ENCODE measurements around the gene MTHFD1L.

MTHFD1L gene

DNA sequence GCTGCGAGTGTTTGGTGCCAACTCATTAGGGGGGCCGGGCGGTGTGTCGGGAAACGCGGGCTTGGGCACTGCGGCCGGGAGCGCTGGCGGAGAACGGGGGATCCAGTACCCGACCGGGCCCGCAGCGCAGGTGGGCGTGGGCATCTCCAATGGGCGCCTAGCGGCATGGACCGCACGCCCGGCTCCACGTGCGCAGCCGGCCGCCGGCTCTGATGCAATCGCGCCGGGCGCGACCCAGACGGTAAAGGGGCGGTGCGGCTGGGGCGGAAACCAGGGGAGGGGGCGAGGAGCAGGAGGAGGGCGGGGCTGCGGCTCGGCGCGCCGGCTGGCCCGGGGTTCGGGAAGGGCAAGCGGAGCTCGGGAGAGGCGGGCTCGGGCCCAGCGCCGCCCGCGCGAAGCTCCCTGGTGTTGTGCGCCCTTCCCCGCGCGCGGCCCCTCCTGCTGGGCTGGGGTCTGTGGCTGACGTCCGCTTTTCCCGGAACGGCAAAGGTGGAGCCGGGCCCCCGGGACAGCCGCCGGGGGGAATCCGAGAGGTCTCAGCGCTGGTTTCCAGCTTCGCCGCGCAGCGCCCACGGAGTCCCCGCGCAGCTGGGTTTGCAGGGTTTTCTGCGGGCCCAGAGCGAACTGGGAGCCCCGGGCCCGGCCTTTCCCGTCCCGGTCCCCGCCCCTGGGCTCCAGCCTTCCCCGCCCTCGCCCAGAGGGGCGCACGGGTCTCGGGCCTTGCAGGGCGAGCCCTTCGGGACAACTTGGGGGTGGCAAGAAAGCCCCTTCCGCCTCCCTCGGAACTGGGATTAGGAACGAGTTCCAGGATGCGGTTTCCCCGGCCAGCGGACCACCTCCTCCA lies 867 bp downstream of the MTHFD1L start:
- DNase-seq, result peak in 1 of 2 experiments; percentile 14

DNA sequence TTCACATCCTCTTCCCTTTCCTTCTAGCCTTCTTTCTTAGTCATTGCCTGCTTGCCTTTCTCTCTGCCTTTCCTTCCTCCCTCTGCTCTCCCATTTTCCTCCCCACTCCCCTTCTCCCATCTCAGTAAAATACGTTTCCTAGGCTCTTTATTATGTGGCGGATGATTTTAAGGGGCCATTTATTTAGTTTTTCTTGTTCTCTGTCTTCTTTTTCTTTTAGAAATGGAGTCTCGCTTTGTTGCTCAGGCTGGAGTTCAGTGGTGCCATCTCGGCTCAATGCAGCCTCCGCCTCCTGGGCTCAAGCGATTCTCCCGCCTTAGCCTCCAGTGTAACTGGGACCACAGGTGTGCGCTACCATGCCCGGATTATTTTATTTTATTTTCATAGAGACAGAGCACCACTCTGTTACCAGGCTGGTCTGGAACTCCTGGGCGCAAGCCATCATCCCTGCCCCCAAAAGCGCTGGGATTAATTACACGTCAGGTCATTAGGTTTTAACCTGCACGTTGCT lies 1.5 kb downstream of the MTHFD1L start:
- DNase-seq, result no peak

DNA sequence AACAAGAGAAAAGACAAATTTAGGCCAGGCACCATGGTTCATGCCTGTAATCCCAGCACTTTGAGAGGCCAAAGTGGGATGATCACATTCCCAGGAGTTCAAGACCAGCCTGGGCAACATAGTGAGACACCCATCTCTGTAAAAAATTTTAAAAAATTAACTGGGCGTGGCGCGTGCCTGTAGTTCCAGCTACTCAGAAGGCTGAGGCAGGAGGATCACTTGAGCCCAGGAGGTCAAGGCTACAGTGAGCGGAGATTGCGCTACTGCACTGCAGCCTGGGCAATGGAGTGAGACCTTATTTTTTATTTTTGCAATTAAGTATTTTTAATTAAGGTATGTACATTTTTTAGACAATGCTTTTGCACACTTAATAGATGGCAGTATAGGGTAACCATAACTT lies 3.3 kb downstream of the MTHFD1L start:
- no peak for DNase-seq

DNA sequence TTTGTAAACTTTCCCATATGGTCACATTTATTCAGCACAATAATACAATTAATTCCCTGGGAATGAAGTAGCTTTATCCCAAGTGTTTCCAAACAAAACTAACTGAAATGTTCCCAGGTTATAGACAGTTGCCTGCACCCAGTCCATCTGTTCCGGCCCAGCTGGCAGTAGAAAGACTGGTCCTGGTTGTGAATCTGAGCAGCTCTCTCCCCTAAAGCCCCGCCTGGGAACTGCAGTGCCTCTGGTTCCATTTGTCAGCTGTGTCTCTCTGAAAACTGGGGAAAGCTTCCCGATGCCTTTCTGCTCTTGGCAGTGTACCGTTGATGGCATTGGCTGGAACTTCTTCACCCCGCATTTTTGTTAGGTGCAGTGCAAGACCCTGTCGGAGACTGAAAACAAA lies 8.7 kb downstream of the MTHFD1L start:
- no peak for DNase-seq

DNA sequence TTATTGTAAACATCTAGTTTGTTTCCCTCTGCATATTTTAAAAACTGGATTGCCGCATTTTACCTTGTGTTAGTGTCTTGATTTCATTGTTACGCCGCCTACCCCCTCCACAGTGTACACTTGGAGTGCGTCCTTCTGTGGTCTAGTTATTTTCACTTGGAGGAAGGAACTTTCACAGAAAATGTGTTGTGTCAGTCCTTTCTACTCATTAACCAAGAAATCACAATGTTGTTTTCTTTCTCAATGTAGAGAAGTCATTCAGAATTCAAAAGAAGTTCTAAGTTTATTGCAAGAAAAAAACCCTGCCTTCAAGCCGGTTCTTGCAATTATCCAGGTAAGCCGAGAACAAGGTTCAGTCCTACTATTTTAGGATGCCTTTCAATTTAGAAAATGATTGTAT lies 10.3 kb downstream of the MTHFD1L start:
- no peak for DNase-seq

DNA sequence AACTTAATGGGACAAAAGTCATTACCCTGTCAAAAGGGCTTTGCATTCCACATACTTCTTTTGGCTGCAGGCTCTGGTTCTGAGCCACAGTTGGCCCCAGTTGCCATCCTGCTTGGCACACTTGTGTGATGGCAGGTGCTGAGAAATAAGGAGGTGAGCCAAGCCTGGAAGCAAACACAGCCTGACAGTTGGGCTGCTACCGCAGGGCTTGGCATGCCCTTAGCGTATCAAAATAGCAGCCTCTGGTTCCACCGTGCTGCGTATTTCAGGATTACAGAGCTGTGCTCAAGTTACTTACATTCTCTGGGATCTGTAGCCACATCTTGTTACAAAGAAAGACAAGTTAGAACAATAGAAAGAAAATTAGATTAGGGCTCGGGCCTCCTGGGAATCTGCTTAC lies 11.1 kb downstream of the MTHFD1L start:
- DNase-seq, result no peak

DNA sequence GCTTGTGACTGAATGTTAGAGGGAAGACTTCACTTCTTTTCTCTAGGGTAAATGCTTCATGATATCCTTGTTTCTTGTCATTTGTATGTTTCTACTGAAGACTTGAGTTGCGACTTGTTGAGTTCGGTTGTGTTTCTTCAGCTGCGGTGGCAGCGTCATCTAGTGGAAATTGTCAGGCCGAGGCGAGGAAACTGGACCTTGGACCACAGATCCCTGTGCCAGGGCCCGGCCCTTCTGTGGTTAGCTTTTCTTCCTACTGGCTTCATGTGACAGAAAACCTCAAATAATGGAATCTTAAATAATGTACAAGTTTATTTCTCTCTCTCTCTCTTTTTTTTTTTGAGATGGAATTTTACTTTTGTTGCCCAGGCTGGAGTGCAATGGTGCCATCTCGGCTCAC lies 12.4 kb downstream of the MTHFD1L start:
- no peak for DNase-seq

DNA sequence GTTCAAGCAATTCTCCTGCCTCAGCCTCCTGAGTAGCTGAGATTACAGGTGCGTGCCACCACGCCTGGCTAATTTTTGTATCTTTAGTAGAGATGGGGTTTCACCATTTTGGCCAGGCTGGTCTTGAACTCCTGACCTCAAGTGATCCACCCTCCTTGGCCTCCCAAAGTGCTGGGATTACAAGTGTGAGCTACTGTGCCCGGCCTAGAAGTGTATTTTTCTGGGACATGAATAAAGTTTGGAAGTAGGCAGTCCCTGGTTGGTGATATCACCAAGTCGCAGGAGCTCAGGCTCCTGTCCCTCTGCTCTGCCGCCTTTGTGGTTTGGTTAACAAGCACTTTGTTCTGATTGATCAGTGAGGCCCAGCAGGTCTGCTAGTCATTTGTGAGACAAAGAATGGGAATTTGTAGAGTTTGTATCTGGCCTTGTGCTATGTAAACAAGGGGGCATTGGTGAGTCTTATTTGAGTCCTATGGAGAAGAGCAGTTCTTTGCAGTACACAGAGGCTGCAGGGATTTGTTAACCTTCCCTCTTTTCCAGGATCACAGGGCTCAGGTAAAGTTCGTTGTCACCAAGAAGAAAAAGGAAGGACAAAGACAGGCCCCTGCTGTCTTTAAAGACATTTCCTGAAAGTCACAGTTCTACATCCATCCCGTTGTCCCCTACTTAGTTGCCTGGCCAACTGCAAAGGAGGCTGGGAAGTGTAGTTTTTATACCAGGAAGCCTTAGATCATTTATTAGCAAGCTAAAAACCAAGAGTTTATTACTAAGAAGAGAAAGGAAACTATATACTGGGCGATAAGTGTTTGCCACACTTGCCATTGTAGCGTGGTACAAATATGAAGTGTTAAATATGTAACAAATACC lies 13.1 kb downstream of the MTHFD1L start:
- DNase-seq, result no peak

DNA sequence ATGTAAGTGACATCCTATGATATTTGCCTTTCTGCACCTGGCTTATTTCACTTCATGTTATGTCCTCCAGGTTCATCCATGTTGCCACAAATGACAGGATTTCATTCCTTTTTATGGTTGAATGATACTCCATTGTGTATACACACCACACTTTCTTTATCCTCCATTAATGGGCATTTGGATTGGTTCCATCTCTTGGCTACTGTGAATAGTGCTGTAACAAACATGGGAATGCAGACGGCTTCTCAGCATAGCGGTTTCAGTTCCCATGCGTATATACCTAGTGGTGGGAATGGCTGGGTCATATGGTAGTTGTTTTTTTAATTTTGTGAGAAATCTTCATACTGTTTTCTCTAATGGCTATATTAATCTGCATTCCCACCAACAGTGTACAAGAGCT lies 14.8 kb downstream of the MTHFD1L start:
- DNase-seq, result no peak

DNA sequence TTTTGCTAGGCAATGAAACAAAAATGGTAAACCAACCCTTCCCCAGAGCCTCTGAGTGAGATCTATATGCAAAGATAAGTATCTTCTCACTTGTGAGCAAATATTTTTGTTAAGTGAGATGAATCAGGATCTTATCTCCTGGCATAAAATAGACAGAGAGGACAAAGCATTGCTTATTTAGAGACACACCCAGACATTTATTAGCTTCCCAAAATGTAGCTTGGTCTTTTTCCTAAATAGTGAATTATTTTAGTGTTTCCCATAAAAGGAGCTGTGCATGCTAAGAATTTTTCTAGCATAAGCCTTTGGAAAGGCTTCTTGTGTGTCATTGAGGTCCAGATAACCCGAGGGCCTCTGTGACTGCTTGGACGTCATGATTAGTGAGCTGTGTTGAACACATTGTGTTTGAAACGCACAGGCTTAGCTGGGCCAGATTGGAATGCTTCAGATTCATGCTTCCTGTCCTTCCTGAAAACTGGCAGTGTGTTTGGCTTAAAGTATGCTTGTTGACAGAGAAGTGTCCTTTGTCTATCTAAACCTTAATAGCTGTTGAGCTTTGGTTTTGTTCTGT lies 16.5 kb downstream of the MTHFD1L start:
- no peak for DNase-seq

DNA sequence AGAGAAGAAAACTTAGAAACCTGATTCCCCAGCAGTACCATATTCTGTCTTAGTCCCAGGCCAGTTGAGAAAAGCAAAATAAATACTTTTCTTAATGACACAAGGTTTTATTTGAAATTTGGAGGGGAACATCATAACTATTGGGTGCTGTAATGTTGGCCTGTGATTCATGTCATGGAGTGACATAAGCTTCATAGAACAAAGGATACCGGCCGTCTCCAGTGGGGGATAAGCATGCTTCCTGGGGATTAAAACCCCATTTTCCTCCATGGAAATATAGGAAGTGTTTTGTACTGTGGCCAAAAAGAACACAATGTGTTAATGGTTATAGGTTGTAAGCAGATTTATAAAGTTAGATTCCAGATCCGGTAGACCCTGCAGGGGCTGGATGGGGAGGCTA lies 18.0 kb downstream of the MTHFD1L start:
- no peak for DNase-seq

DNA sequence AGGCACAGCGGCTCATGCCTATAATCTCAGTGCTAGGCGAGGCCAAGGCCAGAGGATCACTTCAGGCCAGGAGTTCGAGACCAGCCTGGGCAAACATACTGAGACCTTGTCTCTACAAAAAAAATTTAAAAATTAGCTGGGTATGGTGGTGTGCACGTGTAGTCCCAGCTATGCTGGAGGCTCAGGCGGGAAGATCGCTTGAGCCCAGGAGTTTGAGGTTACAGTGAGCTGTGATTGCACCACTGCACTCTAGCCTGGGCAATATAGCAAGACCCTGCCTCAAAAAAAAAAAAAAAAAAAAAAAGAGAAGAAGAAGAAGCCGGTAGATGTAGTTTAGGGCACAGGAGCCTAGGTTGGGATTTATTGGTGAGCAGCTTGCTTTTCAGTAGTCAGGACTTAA lies 20.7 kb downstream of the MTHFD1L start:
- no peak for DNase-seq

DNA sequence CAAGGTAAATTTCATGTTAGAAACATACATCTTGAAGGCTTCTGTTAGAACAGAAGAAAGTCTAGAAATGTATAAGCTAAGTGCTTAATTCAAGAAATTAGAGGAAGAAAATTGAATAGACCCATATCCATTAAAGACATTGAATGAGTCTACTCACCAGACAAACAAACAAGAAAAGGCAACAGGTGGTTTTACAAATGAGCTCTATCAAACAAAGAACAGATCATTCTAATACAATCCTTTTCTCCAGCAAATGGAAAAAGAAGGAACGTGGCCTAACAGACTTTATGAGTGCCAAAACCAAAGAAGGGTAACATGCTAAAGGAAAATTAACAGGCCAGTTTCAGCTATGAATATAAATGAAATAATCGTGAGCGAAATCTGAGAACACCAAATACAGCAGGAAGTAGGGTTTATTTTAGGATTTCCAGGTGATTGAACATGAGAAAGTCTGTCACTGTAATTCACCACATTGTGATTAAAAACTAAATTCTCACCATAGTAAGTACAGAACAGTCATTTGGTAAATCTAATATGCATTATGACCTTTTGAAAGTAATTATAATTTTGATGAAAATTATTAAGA lies 22.6 kb downstream of the MTHFD1L start:
- no peak for DNase-seq

DNA sequence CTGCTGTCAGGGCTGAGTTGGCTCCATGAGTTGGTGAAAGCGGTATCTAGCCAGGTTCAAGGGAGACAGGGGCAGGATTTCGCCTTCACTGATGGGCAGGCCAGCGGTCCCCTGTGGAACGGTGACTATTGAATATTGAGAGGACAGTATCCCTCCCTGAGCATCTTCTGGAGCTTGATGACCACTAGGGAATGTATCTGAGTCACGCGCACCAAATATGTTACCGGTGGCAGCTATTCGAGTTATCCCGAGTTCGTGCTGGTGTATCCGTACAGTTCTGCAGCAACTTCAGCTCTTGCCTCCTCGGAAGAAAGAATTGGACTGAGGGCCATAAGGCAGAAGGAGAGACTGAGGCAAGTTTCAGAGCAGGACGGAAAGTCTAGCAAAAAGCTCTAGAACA lies 24.8 kb downstream of the MTHFD1L start:
- DNase-seq, result no peak

DNA sequence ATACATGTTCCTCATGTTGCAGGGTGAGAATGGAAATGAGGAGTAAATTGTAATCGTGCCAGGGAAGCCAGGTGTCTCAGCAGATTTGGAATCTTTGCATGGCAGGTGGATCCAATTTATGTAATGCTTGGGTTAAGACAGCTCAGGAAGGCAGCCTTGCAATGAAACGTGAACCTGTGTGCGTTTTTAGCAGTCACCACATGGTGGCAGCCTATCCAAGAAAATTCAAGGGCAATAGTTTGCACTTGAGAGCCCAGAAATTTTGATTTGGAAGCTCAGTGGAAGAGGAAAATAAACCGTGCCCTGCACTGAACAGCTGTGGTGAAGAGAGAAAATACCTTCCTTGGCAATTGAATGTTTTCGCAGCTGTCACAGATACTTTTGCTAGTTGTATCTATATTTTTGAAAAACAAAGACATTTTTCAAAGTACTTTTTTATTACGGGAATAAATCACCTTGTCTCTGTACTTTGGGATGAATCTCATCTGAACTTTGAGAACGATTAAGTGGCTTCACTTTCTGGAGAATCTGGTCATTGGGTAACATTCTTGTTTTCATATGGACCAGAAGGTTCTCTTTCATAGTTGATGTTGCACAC lies 26.5 kb downstream of the MTHFD1L start:
- peak; percentile 51 to 57 for DNase-seq

DNA sequence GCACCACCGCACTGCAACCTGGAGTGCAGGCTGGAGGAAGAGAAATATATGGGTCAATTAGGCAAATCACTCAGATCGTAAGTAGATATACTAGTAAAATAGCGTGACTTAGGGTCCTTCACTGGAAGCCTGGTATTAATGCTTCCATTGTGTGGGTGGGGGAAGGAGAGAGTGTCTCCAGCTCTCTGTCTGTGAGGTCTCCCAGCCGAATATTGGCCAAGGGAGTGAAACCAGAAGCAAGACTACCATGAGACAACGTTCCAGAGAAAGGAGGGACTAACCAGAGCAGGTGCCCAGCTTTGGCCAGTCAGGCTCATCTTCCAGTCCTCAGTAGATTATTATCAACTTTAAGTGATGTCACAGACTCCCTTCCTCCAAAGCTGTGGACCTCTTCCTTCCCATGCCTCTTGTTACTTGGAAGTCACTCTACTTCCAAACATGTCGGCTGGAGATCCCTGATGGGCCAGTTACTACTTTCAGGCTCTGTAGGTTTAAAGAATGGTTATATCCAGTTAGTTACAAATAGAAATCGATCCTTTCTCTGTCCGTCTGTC lies 28.8 kb downstream of the MTHFD1L start:
- no peak for DNase-seq

DNA sequence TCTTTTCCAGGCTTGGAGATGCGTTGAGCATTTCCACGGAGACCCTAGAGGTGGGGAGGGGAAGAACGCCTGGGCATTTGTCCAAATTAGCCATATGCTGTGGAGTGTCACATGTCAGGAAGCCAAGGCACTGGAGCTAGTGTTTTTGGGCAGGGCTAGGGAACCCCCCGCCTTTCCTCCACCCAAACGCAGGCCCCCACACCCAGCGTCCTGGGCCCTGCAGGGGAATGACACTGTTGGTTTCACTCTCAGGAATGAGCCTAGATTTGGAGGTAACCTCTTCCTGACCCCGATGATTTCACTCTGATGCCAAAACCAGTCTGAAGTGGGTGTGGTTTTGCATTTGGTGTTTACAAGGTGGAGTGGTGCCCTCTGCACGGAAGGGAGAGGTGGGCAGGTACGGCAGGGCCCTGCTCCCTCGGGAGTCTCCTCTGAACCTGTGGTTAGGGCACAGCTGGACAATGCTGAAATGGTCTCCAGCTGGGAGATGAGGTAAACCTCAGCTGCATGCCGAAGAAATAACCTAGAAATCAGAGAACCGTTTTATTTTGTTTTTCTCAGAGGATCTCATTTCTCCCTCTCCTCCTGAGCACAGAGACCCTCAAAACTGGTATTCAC lies 29.5 kb downstream of the MTHFD1L start:
- no peak for DNase-seq

DNA sequence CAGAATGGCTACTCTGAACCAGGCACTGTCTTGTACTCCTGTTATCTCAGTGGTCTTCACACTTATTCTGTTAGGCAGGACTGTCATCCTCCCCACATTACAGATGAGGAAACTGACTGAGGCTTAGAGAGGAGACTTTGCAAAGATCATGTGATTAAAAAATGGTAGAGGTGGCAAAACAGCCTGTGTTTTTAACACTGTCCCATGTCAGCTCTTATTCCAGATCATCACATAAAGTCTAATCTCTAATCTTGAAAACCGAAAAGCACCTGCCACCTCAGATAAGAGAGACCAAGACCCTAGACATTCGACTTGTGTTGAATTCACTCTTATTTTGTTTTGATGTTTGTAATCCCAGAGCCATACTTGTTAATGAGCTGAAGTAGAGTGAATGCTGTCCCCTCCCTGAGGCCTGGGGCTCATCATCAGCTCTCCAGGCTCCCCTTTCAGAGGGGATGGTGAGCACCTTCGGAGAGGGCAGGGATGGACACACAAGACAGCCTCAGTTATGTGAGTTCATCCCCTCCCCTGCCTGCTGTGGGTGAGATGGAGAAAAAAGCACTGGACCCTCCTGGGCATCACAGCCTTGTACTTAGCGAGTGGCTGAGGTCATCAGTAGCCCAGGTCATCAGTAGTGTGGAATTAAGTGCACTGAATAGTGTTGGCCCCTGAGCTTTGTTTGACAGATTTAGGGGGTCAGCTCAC lies 30.6 kb downstream of the MTHFD1L start:
- DNase-seq, result no peak

DNA sequence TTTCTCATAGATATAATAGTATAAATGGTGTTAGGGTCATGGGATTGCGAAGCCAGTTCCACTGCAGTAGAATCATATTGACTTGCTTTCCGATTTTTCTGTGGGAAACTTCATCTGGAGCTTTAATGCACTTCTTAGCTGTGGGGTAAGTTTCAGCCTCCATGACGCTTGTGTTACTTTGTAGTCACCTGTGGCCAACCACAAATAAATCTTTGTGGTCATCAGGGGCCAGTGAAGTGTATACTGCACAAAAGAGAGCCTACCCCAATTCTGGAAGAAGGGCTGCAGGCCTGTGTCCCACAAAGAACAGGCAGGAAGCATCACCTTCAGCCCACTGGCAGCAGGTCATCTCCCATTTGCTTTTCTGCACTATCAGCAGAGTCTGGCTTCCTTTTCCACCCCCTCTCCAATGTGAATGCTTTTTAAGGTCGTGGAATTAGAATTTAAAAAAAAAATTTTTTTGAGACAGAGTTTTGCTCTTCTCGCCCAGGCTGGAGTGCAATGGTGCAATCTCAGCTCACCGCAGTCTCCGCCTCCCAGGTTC lies 32.0 kb downstream of the MTHFD1L start:
- DNase-seq, result no peak

DNA sequence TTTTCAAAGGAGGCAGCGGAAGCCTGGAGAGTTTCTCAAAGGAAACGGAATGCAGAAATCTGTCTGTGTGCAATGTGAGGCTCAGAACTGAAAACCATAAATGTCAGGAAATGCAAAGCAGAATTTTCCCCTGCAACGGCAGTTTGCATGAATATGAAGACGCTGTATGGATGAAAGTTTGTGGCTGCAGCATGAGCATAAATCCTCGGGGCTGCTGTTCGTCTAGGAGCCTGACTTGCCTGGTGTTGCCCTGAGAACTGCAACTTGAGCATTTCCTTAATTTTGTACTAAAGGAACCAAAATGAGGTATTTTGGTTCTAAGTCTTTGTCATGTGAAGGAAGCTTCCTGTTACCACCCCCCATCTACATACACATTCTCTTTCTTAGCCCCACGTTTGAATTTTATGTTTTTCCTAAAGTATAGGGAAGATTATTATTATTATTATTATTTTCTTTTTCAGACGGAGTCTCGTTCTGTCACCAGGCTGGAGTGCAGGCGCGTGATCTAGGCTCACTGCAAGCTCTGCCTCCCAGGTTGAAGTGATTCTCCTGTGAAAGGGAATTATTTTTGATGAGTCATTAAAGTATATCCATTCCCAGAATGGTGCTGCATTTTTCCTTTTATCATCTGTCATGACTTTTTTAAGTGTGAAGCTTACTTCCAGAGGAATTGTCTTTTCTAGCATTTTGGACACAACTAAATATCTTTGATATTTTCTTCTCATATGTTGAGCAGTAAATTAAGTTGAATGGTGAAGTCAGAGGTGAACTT lies 33.1 kb downstream of the MTHFD1L start:
- no peak for DNase-seq
